K562 (cell line): ENCODE measurements around the gene SELENOM.

Source experiments
- CHD4 ChIP-seq: fragments of 200-600 bp; sonication (generic); IDR thresholded peaks from 3 replicates; pipeline ENCODE4 v1.6.1; 2012; ENCODE audit warnings: low read depth, mild to moderate bottlenecking, mixed read lengths, low read length, inconsistent platforms; ENCODE audit not compliant: insufficient read depth, insufficient replicate concordance, poor library complexity, severe bottlenecking
- CTCF ChIP-seq, 3 experiments: IDR thresholded peaks in 2 of 3; conservative IDR thresholded peaks in 1 of 3; 2 replicates each; pipeline ENCODE4 v1.5.1; 2011 to 2012; ENCODE audit warnings: low read length in 3 of 3, mild to moderate bottlenecking in 3 of 3, control low read depth in 2 of 3, improper control_type of control experiment in 1 of 3, inconsistent platforms in 1 of 3, low read depth in 1 of 3, mixed read lengths in 1 of 3, moderate library complexity in 1 of 3; ENCODE audit not compliant: insufficient read depth in 2 of 3
- EZH2 ChIP-seq: IDR thresholded peaks from 2 replicates; pipeline ENCODE4 v1.6.1; 2012; ENCODE audit warnings: low read depth, mild to moderate bottlenecking, inconsistent platforms, low read length, borderline replicate concordance
- FOSL1 ChIP-seq: fragments of 200-800 bp; sonication (Bioruptor generic); conservative IDR thresholded peaks from 2 replicates; pipeline ENCODE4 v1.6.1; 2016; ENCODE audit warnings: missing genetic modification characterization, missing compliant biosample characterization
- FOXM1 ChIP-seq, 2 experiments: fragments of 450-650 bp in 1 of 2; sonication (generic) in 1 of 2; formaldehyde crosslinking in 1 of 2; IDR thresholded peaks; 2 replicates each; pipeline versions ENCODE4 v1.6.1 to v1.9.0; 2017 to 2022; ENCODE audit warnings: low read depth in 2 of 2, mild to moderate bottlenecking in 2 of 2, missing genetic modification reagents in 1 of 2, moderate library complexity in 1 of 2
- MXI1 ChIP-seq: IDR thresholded peaks from 2 replicates; pipeline ENCODE4 v1.6.1; 2011; ENCODE audit warnings: low read depth, mild to moderate bottlenecking, improper control_type of control experiment, low read length
- SMAD1 ChIP-seq: fragments of 150-350 bp; IDR thresholded peaks from 2 replicates; pipeline ENCODE4 v1.6.1; 2014; ENCODE audit warnings: low read length, low read depth; ENCODE audit not compliant: partially characterized antibody
- TCF7L2 ChIP-seq: fragments of 150-350 bp; IDR thresholded peaks from 2 replicates; pipeline ENCODE4 v1.6.1; 2016; ENCODE audit warnings: low read depth, mild to moderate bottlenecking, low read length, moderate library complexity
- ZBED1 ChIP-seq: IDR thresholded peaks from 2 replicates; pipeline ENCODE4 v1.6.1; 2014
- ZNF324 ChIP-seq: fragments of 250-450 bp; sonication (Bioruptor Pico); IDR thresholded peaks from 2 replicates; pipeline ENCODE4 v1.4.0; 2020; ENCODE audit warnings: mild to moderate bottlenecking
- ZZZ3 ChIP-seq: fragments of 450-650 bp; IDR thresholded peaks from 2 replicates; pipeline ENCODE4 v1.6.1; 2016; ENCODE audit warnings: antibody characterized with exemption, mild to moderate bottlenecking, moderate library complexity
- TF ChIP-seq, protein P1 (sequence below), 2 experiments: fragments of 450-650 bp; formaldehyde crosslinking in 1 of 2; IDR thresholded peaks; 2 replicates each; pipeline versions ENCODE4 v1.4.0 to v1.6.1; 2014 to 2020; ENCODE audit warnings: mild to moderate bottlenecking in 2 of 2, borderline replicate concordance in 1 of 2, low read depth in 1 of 2

DNA sequence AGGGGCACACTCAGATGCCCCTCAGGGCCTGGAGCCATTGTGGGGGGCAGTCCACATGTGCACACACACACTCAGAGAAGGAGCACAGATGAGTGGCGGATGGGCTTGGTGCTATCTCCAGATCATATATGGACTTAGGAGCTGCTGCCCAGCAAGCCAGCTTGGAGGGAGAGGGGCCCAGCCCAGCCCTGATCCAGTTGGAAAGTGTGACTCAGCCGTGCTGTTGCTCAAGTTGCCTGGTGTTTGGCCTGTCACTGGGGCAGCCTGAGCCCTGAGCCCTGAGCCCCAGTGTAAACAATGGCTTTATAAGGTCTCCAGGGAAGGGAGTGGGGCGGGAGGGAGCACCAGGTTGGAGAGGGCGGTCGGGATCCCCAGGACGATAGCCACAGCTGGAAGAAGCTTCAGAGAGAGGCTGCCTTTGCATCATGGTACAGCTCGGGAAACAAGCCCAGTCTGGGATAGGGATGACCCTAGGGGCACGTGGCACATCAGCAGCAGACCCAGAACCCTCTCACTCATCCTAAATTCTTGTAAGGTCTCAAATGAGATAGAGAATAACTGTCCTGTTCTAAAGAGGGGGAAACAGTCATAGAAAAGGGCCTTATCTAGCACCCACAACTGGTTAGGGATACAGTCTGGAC is 4.8 kb downstream of the SELENOM start:
- TF ChIP-seq FOXM1 (IDR thresholded peaks at IDR 0.05; ENCODE audit: low read depth) (no peak), FOXM1 (CRISPR knock-in tag; IDR thresholded peaks at IDR 0.05; ENCODE audit: low read depth) (no peak), SMAD1 (no peak), EZH2 (no peak), MXI1 (no peak), ZBED1 (no peak), ZZZ3 (no peak), ZNF324 (CRISPR knock-in tag) (no peak), CTCF (IDR thresholded peaks at IDR 0.05 in 2 of 3, conservative IDR thresholded peaks at IDR 0.05 in 1 of 3; ENCODE audit: insufficient read depth in 2 of 3, low read depth in 1 of 3, low read length in 3 of 3) (no peak), FOSL1 (tag) (peak; percentile 99), CHD4 (no peak), TCF7L2 (no peak)
- TF ChIP-seq, protein P1, sequence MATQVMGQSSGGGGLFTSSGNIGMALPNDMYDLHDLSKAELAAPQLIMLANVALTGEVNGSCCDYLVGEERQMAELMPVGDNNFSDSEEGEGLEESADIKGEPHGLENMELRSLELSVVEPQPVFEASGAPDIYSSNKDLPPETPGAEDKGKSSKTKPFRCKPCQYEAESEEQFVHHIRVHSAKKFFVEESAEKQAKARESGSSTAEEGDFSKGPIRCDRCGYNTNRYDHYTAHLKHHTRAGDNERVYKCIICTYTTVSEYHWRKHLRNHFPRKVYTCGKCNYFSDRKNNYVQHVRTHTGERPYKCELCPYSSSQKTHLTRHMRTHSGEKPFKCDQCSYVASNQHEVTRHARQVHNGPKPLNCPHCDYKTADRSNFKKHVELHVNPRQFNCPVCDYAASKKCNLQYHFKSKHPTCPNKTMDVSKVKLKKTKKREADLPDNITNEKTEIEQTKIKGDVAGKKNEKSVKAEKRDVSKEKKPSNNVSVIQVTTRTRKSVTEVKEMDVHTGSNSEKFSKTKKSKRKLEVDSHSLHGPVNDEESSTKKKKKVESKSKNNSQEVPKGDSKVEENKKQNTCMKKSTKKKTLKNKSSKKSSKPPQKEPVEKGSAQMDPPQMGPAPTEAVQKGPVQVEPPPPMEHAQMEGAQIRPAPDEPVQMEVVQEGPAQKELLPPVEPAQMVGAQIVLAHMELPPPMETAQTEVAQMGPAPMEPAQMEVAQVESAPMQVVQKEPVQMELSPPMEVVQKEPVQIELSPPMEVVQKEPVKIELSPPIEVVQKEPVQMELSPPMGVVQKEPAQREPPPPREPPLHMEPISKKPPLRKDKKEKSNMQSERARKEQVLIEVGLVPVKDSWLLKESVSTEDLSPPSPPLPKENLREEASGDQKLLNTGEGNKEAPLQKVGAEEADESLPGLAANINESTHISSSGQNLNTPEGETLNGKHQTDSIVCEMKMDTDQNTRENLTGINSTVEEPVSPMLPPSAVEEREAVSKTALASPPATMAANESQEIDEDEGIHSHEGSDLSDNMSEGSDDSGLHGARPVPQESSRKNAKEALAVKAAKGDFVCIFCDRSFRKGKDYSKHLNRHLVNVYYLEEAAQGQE (IDR thresholded peaks at IDR 0.05; ENCODE audit: borderline replicate concordance), result no peak
- TF ChIP-seq, protein P1 (CRISPR knock-in tag; IDR thresholded peaks at IDR 0.05; ENCODE audit: low read depth), result no peak
